GM18505 (cell line): ENCODE measurements around the gene BPIFB3.

ENCODE experiments used
- ATAC-seq: cut with Tn5 transposase; IDR thresholded peaks from one replicate; pipeline ENCODE4 v1.9.1; 2021; ENCODE audit not compliant: unreplicated experiment
- POLR2A ChIP-seq: IDR thresholded peaks from 4 replicates; pipeline ENCODE4 v1.6.1; 2011; ENCODE audit warnings: borderline replicate concordance; ENCODE audit not compliant: insufficient read depth, insufficient read length; ENCODE audit errors: extremely low read depth

The BPIFB3 gene

DNA sequence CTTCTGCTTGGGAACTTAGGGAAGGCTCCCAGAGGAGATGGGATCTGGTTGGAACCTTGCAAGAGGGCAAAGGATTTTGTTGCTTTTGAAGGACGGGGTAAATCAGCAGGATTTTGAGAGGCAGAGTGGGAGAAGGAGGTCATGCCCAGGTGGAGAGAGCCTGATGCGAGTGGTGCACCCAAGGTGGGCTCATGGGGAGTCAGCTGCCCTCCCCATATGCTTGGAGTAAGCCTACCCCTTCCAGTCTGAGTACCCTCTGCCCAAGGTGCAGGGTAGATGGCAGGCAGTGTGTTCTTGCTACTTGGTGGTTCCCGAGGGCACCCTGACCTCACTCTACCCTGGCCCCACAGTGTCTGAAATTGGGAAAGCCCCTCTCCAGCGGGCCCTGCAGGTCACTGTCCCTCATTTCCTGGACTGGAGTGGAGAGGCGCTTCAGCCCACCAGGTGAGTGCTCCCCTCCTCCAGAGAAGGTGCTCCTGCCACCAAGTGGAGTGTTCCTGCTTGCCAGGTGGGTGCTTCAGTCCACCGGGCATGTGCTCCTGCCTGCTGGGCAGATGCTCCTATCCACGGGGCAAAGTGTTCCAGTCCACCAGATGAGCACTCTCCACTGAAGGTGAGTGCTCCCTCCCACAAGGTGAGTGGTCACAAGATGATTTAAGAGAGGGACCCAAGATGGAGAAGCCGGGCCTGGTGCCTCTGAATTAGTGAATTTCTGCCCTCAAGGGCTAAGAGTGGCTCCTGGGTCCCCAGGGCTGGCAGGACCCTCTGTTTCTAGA, 42.8 kb upstream of the BPIFB3 start:
- no peak for TF ChIP-seq POLR2A
- ATAC-seq: no peak

DNA sequence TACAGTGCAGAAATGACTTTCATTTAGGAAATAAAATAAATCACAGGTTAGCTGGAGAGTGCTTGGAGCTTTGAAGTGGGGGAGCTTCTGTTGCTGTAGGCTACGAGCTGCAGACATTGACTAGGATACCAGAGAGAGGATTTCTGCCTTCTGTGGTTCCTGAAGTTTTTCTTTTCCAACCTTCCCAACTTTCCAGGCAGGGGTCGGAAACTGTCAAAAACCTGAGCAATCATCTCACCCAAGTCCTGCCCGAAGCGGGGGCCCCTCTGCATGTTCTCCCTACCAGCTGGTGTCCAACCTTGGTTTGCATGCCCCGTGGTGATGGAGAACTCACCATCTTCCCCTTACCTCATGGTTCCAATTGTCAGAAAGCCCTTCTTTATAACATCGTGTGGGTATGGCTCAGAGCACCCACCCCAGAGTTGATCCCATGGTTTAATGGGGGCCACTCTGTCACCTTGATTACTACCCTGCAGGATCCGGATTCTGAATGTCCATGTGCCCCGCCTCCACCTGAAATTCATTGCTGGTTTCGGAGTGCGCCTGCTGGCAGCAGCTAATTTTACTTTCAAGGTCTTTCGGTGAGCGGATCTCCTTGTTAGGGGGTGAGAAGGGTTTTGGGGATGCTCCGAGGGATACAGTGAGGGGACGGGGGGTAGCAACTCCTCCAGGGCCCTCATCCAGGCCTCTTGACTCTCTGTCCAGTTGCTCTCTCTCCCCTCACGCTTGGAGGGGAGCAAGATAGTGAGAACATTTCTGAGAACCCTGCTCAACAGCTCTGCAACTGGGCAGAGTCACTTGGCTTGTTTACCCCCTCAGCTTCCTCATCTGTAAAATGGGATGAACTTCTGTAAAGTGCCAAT, 41.1 kb upstream of the BPIFB3 start:
- TF ChIP-seq POLR2A: no peak
- no peak for ATAC-seq

DNA sequence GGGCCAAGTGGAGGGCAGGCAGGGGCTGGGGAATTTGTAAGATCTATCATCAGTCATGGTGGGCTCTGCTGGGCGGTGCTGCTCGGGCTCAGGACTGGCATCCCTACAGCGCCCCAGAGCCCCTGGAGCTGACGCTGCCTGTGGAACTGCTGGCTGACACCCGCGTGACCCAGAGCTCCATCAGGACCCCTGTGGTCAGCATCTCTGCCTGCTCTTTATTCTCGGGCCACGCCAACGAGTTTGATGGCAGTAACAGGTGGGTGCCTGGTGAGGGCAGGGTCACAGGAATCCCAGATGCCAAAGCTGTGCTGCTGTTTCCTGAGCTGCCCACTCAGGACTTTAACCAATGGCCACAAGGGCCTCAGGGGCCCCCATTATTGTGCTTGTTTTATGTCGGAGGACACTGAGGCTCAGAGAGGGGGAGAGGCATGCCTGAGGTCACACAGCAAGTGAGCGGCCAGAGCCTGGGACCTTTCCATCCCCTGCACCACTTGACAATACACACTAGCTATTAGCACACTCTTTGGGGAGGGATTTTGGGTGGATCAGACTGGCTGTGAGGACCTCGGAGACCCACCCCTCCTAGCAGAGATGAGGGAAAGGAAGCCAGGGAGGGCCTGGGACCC, 39.9 kb upstream of the BPIFB3 start:
- ATAC-seq: no peak
- TF ChIP-seq POLR2A: no peak

DNA sequence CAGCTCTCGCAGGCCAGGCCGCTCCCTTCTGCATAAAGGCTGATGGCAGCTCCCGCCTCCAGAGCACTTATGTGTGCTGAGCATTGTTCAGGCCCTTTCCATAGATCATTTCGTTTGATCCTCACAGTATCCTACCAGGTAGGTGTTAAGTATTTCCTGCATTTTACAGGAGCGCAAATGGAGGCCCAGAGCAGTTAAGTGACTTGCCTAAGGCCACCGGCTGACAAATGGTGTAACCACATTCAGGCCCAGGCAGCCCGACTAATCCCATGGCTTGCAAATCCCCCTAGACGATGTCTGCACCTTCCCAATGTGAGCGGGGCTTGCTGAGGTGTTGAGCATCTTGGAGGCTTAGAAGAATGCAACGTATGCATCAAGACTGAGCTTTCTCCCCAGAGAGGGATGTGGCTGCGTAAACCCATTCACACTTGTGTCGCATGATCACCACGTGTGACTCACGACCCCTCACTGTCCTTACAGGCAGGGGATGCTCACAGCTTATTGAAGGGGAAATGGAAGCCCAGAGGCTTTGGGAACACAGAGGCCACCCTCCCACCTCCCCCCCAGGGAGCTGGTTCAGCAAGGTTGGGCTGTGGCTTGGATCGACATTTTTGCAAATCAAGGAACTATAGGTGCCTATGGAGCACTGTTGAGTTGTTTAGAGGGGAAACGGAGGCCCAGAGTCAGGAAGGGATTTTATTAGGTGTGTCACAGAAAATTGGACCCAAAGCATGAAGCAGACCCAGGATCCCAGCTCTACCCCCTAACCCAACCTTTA, 39.2 kb upstream of the BPIFB3 start:
- TF ChIP-seq POLR2A: no peak
- no peak for ATAC-seq

DNA sequence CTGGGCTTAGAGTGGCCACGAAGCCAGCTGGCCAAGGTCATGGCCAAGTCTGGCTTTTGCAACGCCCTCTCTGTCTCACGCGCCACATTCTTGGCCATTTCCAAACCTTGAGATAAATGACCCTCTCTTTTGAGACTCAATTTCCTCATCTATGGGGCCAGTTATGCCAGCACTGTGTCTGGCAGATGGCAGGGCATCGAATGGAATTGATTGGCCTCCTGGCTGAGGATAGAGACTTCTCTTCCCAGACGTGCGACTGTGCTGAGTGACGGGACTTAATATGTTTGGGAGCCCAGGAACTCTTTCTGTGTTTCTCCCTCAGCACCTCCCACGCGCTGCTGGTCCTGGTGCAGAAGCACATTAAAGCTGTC, 38.6 kb upstream of the BPIFB3 start:
- no peak for TF ChIP-seq POLR2A
- ATAC-seq: no peak

DNA sequence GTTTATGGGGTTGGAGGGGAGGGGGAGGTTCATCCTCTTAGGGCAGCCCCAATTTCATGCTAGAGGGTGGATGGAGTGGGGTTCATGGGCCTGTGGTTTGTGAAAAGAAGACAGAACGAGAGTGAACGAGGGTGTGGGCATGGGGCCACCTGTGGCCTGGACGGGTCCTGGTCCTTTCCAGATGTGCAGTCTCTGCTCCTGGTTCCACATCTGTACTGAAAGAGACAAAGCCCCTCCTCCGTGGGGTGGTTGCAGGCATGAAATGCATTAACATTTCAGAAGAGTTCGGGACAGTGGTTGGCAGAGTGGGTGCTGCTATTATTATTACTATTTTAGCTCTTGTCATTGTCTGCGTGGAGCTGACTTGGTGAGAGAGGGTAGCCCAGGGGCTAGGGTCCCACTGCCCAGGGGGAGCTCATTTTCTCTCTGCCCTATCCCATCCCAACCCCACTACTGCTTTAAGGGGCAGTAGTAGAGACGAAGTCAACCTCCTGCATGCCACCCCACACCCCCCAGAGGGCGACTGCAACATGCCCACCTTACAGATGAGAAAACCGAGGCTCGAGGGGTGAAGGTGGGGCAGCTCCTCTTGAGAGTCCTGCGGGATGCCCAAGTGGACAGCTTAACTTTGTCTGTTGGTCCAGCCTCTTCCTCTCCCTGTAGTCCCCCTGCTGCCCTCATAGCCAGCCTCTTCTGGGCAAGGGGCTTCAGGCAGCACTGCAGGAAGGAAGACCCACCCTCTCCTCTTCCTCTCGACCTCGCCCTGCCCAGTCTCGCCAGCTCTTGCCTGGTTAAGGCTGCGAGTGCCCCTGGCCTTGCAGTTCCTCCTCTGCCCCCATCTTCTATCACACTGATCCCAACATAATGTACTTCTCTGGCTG, 37.8 kb upstream of the BPIFB3 start:
- no peak for ATAC-seq
- no peak for TF ChIP-seq POLR2A

DNA sequence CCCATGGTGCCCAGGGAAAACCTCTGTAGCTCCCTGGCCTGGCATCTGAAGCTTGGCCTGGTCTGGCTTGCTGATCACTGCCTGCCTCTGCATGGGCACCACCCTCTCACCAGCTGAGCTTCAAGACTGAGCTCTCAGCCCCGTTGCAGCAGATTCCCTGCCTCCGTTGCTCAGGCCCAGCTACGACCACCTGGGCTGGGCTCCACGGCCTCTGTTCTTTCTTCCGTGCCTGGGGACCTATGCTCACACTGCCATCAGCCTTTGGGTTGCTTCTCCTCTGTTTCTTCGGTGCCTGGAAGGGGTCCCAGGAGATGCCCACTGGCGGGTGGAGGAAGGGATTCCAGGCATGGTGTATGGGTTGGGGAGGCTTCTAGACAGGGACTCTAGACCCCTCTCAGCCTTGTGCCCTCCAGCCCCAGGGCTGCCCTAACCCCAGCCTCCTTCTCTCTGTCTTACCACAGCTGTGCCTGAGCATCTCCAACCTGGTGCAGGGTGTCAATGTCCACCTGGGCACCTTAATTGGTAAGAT, 37.1 kb upstream of the BPIFB3 start:
- ATAC-seq: no peak
- TF ChIP-seq POLR2A: no peak

DNA sequence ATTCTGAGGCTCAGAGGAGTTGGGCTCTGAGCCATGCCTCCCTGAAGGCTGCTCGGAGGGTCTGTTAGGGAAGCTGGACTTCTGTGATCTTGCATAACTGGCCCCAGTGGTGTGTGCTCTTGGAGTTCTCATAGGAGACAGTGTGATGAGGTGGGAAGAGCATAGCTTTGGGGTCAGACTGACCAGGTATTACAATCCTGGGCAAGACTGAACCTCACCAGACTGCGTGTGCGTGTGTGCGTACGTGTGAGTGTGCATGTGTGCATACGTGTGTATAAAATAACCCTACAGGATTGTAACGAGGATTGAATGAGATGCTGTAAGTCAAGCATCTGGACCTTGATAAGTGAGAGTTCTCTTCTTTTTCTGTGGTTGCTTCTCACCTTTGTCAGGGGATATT, 36.2 kb upstream of the BPIFB3 start:
- no peak for TF ChIP-seq POLR2A
- no peak for ATAC-seq

DNA sequence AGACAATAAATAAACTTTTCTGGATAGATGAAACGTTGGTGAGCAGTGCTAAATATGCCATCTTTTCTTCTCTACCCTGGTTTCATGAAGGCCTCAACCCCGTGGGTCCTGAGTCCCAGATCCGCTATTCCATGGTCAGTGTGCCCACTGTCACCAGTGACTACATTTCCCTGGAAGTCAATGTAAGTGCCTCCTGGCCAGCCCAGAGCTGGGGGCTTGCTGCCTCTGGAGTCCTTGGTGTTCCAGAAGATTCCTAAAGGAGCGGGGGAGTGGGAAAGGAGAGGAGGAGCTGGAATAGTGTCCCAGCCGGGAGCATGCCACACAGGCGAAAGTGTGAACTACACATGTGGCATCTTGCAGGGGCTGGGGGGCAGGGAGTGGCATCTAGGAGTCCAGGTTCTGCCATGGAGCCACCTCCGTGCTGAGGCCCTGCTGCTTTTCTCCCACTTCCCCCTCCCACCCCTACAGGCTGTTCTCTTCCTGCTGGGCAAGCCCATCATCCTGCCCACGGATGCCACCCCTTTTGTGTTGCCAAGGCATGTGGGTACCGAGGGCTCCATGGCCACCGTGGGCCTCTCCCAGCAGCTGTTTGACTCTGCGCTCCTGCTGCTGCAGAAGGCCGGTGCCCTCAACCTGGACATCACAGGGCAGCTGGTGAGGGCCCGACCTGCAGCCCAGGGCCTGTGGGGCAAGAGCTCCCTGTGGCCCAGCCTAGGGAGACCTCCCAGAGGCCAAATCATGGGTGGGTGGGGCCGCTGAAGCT, 35.4 kb upstream of the BPIFB3 start:
- ATAC-seq: no peak
- no peak for TF ChIP-seq POLR2A

DNA sequence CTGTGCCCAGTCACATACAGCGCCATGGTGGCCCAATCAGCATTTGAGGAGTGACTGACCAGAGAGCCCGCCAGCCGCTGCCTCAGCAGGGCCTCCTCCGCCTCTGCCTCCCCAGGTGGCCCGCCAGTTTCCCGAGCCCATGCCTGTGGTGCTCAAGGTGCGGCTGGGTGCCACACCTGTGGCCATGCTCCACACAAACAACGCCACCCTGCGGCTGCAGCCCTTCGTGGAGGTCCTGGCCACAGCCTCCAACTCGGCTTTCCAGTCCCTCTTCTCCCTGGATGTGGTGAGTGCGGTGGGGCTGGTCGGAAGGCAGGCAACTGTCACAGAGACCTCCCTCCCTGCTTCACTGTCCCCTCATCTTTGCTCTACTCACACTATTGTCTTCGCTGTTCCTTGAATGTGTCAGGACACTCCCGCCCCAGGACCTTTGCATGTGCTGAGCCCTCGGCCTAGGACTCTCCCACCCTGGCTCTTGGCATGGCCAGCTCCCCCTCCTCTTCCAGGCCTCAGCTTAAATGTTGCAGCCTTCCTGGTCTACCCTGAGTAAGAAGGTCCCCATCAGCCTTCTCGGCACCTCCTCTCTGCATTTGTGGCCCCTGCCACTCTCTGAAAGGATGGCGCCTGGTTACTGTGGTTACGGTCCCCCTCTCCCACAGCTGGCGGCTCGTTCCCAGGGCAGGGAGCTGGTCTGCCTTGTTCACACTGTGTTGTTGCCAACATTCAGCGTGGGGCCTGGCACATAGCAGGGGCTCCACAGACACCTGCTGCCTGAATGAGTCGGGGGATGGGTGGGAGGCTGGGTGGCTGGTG, 34.0 kb upstream of the BPIFB3 start:
- ATAC-seq: no peak
- TF ChIP-seq POLR2A: no peak
